Activated CD8-positive, alpha-beta memory T cell treated with anti-CD3 and anti-CD28 coated beads, Interleukin-2, amount 50 U/mL, for 24 hours (primary cell): ENCODE results near the gene ATP6V1F.

ENCODE experiments used
- DNase-seq: peaks from one replicate; pipeline ENCODE4 v3.0.0-alpha.2; 2020; ENCODE audit errors: extremely low read depth

The ATP6V1F gene

DNA sequence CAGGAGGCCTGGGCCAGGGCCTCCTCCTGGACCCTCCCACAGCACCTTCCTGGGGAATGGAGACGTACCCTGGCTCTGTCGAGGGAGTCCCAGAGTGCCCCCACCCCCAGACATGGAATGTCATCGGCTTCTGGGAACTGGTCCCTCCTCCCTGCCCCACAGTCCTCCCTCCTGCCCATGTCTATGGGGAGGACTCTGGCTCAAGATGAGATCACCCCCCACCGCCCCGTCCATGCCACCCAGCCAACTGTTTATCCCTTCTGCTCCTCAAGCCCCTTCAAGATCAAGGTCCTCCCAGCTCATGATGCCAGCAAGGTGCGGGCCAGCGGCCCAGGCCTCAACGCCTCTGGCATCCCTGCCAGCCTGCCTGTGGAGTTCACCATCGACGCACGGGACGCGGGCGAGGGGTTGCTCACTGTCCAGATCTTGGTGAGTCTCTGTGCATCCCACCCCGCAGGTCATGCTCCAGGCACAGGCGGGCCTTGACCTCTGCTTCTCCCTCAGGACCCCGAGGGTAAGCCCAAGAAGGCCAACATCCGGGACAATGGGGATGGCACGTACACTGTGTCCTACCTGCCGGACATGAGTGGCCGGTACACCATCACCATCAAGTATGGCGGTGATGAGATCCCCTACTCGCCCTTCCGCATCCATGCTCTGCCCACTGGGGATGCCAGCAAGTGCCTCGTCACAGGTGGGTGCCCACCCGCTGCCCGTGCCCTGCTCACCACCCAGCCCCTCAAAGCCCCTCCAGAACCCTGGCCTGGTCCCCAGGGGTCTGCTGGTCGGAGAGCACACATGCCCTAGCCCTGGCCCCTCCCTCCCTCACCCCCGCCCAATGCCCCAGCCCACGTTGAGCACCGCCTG, 14.1 kb upstream of the ATP6V1F start:
- no peak for DNase-seq

DNA sequence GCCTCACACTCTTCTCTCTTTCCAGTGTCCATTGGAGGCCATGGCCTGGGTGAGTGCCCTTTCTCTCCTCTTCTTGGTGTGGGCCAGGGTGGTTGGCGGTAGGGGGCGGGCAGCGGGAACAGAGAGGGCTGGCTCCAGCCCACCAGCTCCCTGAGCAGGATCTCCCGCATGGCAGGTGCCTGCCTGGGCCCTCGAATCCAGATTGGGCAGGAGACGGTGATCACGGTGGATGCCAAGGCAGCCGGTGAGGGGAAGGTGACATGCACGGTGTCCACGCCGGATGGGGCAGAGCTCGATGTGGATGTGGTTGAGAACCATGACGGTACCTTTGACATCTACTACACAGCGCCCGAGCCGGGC, 13.5 kb upstream of the ATP6V1F start:
- DNase-seq: no peak

DNA sequence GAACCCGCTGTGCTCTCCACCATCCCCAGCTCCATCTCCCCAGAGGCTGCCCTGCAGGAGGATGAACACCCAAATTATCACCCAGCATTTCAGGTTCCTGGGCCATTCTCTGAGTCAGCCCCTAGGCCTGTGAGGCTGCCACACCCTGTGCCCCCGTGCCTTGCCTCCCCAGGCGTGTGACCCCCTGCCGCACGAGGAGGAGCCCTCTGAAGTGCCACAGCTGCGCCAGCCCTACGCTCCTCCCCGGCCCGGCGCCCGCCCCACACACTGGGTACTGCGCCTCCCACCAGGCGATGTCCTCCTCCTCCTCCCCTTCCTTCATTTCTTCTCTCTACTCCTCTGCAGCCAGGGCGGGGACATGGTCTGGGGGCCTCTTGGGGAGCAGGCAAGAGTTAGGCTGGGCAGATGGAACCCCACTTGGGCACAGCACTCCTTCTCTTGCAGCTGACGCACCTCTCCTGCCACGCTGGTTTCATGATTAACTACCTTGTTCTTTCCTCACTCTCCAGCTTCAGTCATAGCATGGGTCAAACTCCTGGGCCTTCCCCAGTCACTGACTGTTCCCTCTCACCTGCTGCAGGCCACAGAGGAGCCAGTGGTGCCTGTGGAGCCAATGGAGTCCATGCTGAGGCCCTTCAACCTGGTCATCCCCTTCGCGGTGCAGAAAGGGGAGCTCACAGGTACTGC, 12.7 kb upstream of the ATP6V1F start:
- no peak for DNase-seq

DNA sequence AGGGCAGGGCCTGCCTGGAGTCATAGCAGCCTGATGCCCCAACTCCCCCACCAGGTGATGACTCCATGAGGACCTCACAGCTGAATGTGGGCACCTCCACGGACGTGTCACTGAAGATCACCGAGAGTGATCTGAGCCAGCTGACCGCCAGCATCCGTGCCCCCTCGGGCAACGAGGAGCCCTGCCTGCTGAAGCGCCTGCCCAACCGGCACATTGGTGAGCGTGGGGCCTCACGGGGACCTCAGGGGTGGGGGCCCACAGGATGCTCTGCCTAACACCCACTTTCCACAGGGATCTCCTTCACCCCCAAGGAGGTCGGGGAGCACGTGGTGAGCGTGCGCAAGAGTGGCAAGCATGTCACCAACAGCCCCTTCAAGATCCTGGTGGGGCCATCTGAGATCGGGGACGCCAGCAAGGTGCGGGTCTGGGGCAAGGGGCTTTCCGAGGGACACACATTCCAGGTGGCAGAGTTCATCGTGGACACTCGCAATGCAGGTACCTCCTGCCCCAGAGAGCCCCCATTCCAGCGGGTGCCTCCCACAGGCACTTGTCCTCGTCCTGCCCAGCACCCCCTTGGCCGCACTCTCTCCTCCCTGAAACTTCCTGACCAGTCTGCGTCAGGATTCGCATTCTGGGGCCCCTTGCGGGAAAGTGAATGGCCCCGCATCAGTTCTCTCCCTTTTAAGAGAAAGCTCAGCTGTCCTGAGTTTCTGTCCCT, 10.0 kb upstream of the ATP6V1F start:
- DNase-seq: no peak

DNA sequence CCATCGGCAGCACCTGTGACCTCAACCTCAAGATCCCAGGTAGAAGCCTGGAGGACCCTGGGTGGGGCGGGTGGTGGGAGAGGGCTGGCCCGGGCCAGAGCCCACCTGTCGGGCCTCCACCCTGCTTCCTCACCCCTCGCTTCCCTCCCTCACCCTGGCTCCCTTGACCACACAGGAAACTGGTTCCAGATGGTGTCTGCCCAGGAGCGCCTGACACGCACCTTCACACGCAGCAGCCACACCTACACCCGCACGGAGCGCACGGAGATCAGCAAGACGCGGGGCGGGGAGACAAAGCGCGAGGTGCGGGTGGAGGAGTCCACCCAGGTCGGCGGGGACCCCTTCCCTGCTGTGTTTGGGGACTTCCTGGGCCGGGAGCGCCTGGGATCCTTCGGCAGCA, 8.9 kb upstream of the ATP6V1F start:
- no peak for DNase-seq

DNA sequence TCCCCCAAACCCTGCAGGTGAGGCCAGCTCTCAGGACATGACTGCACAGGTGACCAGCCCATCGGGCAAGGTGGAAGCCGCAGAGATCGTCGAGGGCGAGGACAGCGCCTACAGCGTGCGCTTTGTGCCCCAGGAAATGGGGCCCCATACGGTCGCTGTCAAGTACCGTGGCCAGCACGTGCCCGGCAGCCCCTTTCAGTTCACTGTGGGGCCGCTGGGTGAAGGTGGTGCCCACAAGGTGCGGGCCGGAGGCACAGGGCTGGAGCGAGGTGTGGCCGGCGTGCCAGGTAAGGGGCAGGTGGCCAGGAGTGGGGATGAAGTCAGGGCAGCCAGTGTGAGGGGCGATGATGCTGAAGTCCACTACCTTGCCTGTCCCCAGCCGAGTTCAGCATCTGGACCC, 8.3 kb upstream of the ATP6V1F start:
- no peak for DNase-seq

DNA sequence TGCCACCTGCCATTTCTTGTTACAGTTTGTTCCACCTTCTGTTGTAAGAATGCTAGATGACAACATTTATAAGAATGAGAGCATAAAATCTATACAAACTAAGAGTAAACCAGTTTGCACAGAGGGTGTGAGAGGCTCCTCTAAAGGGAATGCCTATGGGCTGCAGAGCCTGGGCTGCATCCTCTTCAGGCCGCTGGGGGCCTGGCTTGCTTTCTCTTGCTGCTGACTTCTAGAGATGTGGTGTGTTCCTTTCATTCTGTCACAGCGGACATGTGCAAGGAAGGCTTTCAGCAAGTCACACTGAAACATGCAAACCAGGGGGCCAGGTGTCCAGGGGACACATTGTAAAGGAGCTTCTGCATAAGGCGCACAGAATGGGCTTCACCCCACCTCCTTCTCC, 7.1 kb upstream of the ATP6V1F start:
- DNase-seq: no peak

DNA sequence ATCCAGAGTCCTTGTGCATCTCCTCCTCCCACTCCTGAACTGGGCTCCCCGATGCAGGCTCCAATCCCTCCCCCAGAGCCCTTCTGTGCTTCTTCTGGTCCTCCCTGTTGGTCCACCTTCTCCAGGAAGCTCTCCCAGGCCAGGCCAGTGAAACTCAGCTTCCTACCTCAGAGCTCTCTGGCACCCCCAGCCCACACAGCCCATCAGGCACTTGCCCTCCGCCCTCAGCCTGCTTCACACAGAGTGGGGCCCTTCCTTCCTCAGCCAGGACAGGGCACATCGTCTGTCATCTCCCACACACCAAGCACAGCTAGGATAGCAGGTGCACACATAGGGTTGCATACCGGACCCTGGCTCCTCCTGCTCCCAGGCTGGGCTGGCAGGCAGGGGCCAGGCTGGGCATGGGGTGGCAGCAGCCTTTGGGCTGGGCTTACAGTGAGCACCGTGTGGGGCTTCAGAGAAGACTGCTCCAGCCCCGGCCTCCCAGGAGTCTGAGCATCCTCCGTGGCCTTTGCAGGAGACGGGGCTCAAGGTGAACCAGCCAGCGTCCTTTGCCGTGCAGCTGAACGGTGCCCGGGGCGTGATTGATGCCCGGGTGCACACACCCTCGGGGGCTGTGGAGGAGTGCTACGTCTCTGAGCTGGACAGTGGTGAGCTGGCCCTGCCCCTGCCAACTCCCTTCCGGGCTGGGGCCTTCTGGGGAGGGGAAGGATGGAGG, 6.5 kb upstream of the ATP6V1F start:
- no peak for DNase-seq

DNA sequence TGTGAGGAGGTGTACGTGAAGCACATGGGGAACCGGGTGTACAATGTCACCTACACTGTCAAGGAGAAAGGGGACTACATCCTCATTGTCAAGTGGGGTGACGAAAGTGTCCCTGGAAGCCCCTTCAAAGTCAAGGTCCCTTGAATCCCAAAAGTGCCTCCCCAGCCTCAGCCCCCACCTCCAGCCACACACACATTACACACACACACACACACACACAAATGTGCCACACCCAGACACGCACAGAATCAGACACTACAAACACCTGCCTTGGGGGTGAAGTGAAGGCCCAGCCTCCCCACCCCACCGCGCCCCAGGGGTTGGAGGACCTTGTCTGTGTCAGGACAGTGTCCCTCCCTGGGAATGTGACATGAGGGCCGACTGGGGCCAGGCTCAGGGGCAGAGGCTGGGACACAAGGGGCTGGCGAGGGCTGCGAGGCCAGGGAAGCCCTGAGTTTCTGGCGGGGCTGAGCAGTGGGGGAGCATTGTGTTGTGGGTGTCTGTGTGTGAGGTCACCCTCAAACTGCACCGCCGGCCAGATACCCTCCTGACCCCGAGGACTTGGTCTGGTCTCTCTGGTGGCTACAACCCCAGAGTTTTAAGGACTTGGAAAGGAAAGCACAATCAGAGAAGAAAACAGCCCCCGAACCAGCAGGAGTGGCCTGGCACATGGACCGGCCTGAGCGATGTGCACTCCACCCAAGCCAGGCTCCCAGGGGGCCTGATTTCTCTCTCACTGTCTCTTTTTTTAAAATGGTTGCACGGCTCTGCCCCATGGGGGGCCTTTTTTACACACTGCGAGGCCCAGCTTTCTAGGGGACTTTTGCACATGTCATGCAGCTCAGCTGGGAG, 4.0 kb upstream of the ATP6V1F start:
- DNase-seq: no peak

DNA sequence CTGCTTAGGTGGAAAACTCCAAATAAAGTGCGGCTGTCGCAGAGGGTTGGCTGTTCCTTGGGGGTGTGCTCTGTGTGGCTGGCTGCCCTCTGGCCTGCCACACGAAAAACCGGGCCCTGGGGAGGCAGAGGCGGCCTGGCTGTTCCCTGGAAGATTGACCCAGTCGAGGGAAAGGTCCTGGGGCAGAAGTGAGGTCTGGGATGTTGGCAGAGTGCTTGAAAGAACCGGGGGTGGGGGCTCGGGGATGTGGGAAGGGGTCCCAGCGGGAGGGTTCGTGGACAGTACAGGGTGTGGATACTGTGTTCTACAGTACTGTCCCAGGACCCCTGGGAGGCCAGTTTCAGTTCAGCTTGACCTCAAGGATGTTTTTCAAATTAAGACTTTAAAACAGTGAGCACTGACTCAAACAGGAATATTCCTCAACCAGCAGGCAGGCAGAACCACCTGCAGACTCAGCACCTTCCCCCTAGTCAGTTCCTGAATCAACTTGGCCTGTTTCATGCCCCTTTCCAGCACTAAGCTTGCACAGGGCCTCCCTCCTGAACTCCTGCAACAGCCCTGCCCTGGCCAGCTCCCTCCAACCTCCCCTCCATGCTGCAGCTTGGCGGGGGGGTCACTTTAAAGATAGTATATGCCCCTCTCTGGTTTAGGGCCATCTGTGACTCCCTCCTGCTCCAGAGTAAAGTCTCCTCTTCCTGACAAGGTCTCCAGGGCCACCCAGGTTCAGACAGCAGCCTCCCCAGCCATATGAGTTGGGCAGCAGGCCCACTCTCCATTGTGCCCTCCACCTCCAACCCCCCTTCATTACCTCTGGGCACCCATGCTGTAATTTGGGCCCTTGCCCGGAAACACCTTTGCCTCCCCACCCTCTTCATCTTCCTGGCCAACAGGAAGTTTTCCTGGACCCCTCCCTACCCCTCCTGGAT, 3.2 kb upstream of the ATP6V1F start:
- no peak for DNase-seq

DNA sequence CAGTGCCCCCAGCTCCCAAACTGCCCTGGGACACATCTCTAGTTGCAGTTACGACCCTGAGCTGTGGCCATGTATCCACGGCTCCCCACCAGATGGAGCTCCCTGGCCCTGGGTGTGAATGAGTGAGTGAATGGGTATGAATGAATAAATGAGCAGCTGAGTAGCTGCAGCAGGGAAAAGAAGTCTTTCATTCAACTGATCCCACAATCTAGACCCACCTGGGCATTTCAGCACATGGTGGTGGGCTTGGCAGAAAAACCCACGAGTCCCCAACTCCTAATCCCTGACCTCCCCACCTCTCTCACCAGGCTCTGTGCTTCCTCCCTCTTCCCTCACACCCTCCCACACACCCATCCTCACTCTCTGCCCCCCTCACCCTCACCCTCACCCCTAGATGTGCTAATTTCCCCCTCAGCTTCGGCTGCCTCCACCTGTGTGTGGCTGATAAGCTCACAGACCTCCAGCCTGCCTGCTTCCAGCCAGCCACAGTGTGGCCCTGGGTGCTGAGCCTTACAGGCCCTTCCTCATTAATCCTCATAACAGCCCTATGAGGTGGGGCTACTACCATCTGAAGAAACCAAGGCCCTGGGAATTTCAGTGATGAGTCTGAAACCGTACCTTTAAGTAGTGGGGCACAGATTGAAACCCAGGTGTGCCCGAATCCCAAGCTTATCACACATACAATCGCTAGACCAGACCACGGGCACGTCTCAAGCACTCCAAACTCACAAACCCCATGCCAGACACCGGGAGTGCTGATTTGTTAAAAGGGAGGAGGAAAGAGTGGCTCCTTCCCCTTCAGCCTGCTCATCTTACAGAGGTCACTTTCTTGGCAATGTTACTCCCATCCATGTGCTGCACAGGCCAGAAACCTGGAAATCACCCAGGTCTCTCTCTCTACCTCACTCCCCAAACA, 2.2 kb upstream of the ATP6V1F start:
- no peak for DNase-seq

DNA sequence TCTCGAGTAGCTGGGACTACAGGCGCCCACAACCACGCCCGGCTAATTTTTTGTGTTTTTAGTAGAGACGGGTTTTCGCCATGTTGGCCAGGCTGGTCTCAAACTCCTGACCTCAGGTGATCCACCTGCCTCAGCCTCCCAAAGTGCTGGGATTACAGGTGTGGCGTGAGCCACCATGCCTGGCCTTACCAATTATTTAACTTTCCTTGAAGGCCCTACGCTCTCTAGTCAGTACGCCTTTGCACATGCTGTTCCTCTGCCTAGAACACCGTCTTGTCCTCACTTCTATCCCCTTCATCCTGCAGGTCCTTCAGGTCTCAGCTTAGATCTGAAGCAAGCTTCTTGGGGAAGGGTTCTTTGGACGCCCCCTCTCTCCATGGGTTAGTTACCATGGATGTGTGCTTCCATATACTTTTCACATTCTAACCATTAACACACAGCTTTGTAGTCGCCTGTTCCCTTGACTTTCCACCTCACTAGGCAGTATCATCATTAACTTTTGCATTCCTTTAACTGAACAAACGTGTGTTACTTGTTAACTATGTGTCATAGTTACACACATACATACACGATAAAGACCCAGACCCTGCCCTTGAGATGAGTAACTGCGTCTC, 592 bp upstream of the ATP6V1F start:
- DNase-seq: no peak

DNA sequence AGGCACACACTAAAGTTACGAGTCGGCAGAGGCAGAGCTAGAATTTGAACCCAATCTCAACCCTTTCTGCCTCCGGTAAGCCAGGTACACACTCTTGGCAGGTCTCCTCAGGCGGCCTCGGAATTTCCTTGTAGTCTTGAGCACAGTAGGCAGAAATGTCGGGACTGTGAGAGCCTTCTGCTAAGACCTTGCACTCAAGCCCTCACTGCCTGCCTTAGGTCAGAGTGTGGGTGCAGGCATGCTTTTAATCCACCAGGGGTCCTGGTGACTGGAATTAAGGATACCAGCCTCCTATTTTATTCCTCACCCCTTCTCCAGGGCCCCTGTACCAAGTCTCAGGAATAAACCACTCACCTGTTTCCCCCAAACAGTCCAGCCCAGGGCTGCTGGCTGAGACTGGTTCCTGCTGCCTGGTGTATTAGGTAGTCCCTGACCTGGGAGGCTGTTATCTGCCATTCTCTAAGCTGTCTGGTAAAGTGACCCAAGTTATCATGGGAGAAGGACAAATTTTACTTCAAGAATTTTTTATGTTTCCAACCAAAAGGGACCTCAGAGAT, 855 bp downstream of the ATP6V1F start:
- no peak for DNase-seq

DNA sequence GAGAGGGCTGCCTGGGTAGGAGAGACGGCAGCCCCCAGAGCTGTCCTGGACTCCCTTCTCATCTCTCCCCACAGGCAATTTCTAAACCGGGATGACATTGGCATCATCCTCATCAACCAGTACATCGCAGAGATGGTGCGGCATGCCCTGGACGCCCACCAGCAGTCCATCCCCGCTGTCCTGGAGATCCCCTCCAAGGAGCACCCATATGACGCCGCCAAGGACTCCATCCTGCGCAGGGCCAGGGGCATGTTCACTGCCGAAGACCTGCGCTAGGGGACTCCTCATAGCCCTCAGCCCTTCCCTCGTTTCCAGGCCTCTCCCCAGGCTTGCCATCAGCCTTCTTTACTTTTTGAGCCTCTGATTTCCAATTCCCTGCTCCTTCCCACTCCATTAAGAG, 2.6 kb downstream of the ATP6V1F start:
- DNase-seq: no peak

DNA sequence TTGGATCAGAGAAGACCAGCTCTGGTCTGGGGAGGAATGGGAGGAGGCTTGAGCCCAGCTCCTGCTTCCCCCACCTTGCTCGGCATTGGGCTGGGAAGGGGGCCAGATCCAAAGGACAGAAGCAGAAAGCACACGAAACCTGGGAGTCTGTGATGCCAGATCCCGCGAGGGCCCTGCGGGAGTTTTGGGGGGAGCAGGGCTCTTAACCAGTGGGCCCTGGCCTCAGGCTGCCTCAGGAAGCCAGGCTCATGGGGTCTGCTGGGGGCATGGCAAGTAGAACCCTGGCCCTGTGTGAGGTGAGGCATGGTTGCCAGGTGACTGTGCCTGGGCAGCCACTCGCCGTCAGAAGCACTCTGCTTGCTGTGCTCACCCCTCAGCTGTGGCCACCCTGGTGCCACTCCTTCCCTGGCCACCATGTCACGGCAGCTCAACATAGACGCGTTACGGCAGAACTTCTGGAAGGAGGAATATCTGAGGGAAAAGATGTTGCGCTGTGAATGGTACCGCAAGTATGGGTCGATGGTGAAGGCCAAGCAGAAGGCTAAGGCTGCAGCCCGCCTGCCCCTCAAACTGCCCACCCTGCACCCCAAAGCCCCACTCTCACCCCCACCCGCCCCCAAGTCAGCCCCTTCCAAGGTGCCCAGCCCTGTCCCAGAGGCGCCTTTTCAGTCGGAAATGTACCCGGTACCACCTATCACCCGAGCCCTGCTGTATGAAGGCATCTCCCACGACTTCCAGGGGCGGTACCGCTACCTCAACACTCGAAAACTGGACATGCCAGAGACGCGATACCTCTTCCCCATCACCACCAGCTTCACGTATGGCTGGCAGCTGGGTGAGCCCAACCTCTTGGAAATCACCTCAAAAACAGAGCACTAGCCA, 3.6 kb downstream of the ATP6V1F start:
- no peak for DNase-seq

DNA sequence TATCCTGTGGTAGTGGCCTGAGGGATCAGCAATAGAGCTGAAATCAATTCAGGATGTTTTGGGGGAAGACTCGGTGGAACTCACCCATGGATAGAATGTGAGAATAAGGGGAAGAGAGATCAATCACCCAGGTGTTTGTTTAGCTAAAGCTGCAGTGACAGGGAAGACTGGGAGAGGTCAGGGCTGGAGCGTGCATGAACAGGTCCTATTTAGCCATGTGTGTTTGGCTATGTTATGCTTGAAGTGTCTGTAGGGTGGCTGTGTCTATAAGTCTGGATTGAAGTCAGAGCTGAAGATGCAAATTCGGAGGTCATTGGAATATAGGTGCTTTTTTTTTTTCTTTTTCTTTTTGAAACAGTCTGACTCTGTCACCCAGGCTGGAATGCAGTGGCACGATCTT, 4.6 kb downstream of the ATP6V1F start:
- DNase-seq: no peak
